PC-3 (cell line): ENCODE measurements around the gene TMEM129. TPM values are rescaled to one million over a fixed set of nuclear protein-coding genes. Genes with fewer than 3 reads are reported as not detected.

Source experiments
- ATAC-seq: fragments of 200-7000 bp; cut with Tn5 transposase; 2 replicates; pipeline ENCODE4 v1.9.1; 2020; ENCODE audit warnings: mild to moderate bottlenecking, moderate library complexity
- BruUV-seq: library from RNA; stranded (reverse); fragments of 400-500 nt; replicated peaks from 2 replicates; lab custom pipeline; 2021; lab: Mats Ljungman, UMichigan
- CTCF ChIA-PET: fragments of 300-600 bp; sonication (Branson Sonifier 250); formaldehyde crosslinking; loops from one replicate; lab custom pipeline; 2022; ENCODE audit warnings: antibody characterized with exemption; lab: Charles Lee
- POLR2A ChIA-PET: fragments of 300-600 bp; sonication (Branson Sonifier 250); formaldehyde crosslinking; loops from one replicate; lab custom pipeline; 2022; ENCODE audit warnings: antibody characterized with exemption; ENCODE audit not compliant: unreplicated experiment; lab: Charles Lee
- DNase-seq: peaks from one replicate; pipeline ENCODE4 v3.0.0-alpha.2; 2015
- H2AFZ ChIP-seq: fragments of 300-600 bp; sonication (generic); 2 replicates; pipeline ENCODE4 v1.6.0; 2016; ENCODE audit warnings: antibody characterized with exemption, low read length
- H3F3A ChIP-seq: fragments of 300-600 bp; sonication (generic); one replicate; pipeline ENCODE4 v1.6.0; 2017; ENCODE audit warnings: antibody characterized with exemption, low read length, control low read depth, mild to moderate bottlenecking; ENCODE audit not compliant: unreplicated experiment
- H3K27ac ChIP-seq: fragments of 300-600 bp; sonication (generic); 2 replicates; pipeline ENCODE4 v1.5.1; 2016; ENCODE audit warnings: mild to moderate bottlenecking, low read length
- H3K27me3 ChIP-seq: fragments of 300-600 bp; sonication (generic); 2 replicates; pipeline ENCODE4 v1.6.1; 2016; ENCODE audit warnings: low read length, mixed read lengths
- H3K36me3 ChIP-seq: fragments of 300-600 bp; sonication (generic); 2 replicates; pipeline ENCODE4 v1.6.1; 2016; ENCODE audit warnings: low read depth, mixed run types, low read length, mixed read lengths
- H3K4me1 ChIP-seq: fragments of 300-600 bp; sonication (generic); 2 replicates; pipeline ENCODE4 v1.5.1; 2016; ENCODE audit warnings: low read length; ENCODE audit not compliant: insufficient read depth
- H3K4me2 ChIP-seq: fragments of 300-600 bp; sonication (generic); 2 replicates; pipeline ENCODE4 v1.6.0; 2016; ENCODE audit warnings: low read length
- H3K4me3 ChIP-seq: fragments of 300-600 bp; sonication (generic); 2 replicates; pipeline ENCODE4 v1.5.1; 2016; ENCODE audit warnings: mild to moderate bottlenecking, low read length, mixed read lengths
- H3K79me2 ChIP-seq: fragments of 300-600 bp; sonication (generic); 2 replicates; pipeline ENCODE4 v1.6.1; 2017; ENCODE audit warnings: low read length, mixed read lengths
- H3K9ac ChIP-seq: fragments of 300-600 bp; sonication (generic); 2 replicates; pipeline ENCODE4 v1.6.0; 2016; ENCODE audit warnings: mild to moderate bottlenecking, low read length
- H3K9me2 ChIP-seq: fragments of 300-600 bp; sonication (generic); replicated peaks from 2 replicates; pipeline ENCODE4 v1.6.1; 2016; ENCODE audit warnings: mixed run types, low read length, mixed read lengths
- H3K9me3 ChIP-seq: fragments of 300-600 bp; sonication (generic); 2 replicates; pipeline ENCODE4 v1.6.1; 2016; ENCODE audit warnings: low read length, mixed read lengths
- H4K20me1 ChIP-seq: fragments of 300-600 bp; sonication (generic); 2 replicates; pipeline ENCODE4 v1.6.1; 2016; ENCODE audit warnings: low read length, mixed read lengths
- EZH2 ChIP-seq: fragments of 300-600 bp; sonication (generic); IDR thresholded peaks from one replicate; pipeline ENCODE4 v1.6.1; 2017; ENCODE audit warnings: antibody characterized with exemption, mild to moderate bottlenecking, low read length; ENCODE audit not compliant: unreplicated experiment
- EZH2phosphoT487 ChIP-seq: fragments of 300-600 bp; sonication (generic); IDR thresholded peaks from 2 replicates; pipeline ENCODE4 v1.6.1; 2018; ENCODE audit warnings: mild to moderate bottlenecking, antibody characterized with exemption, low read length, borderline replicate concordance
- intact Hi-C: fragments of 100-400 bp; cut with micrococcal nuclease; formaldehyde crosslinking; loops from 2 replicates; pipeline ENCODE4 v1.9.0; 2023
- total RNA-seq: library from RNA; depleted of rRNA; stranded (reverse); fragments of >200 nt; gene quantifications from 2 replicates; pipeline ENCODE4 v1.2.3, GENCODE V29; 2014; rRNA removed
- TF ChIP-seq, protein P1 (sequence below): fragments of 300-600 bp; sonication (generic); conservative IDR thresholded peaks from 2 replicates; pipeline ENCODE4 v1.5.1; 2017; ENCODE audit warnings: antibody characterized with exemption, low read depth, mild to moderate bottlenecking, low read length

The TMEM129 gene
- total RNA-seq, 1 experiment from 2014 or later: 28.6 TPM

DNA sequence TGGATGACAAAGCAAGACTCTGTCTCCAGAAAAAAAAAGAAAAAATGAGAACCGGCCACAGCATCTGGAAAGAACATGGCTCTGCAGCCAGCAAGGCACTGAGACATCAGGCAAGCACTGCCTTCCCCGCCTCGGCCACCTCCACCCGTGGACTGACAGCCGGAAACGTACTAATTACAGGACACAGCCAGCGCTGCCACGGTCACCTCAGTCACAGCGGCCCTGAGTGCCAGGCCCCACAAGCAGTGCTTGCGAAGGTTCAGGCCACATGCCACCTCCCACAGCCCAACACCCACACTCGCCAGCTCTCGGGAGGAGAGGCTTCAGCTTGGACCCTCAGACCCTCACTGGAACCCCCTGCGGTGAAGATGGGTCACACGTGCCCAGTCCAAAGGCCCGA, 53.9 kb downstream of the TMEM129 start:
- Histone ChIP-seq H3K9me3 (no peaks in the 10 kb centered on the region), H3K4me3 (no peak overlapping the region), H4K20me1 (no peaks in the 10 kb centered on the region), H3K9me2 (no peaks in the 10 kb centered on the region), H3K4me2 (no peak overlapping the region), H3K27me3 (no peaks in the 10 kb centered on the region), H3K79me2 (no peaks in the 10 kb centered on the region), H3F3A (no peaks in the 10 kb centered on the region), H2AFZ (no peak overlapping the region), H3K9ac (no peak overlapping the region), H3K4me1 (no peaks in the 10 kb centered on the region), H3K36me3 (no peaks in the 10 kb centered on the region), H3K27ac (no peak overlapping the region)
- DNase-seq: no peak
- POLR2A ChIA-PET: no interaction called here
- intact Hi-C loops: no loop called here
- no peak for ATAC-seq
- no TSS peak for BruUV-seq
- CTCF ChIA-PET: no interaction called here
- TF ChIP-seq, protein P1, sequence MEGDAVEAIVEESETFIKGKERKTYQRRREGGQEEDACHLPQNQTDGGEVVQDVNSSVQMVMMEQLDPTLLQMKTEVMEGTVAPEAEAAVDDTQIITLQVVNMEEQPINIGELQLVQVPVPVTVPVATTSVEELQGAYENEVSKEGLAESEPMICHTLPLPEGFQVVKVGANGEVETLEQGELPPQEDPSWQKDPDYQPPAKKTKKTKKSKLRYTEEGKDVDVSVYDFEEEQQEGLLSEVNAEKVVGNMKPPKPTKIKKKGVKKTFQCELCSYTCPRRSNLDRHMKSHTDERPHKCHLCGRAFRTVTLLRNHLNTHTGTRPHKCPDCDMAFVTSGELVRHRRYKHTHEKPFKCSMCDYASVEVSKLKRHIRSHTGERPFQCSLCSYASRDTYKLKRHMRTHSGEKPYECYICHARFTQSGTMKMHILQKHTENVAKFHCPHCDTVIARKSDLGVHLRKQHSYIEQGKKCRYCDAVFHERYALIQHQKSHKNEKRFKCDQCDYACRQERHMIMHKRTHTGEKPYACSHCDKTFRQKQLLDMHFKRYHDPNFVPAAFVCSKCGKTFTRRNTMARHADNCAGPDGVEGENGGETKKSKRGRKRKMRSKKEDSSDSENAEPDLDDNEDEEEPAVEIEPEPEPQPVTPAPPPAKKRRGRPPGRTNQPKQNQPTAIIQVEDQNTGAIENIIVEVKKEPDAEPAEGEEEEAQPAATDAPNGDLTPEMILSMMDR: no peak
- TF ChIP-seq EZH2: no peak
- no peak for TF ChIP-seq EZH2phosphoT487

DNA sequence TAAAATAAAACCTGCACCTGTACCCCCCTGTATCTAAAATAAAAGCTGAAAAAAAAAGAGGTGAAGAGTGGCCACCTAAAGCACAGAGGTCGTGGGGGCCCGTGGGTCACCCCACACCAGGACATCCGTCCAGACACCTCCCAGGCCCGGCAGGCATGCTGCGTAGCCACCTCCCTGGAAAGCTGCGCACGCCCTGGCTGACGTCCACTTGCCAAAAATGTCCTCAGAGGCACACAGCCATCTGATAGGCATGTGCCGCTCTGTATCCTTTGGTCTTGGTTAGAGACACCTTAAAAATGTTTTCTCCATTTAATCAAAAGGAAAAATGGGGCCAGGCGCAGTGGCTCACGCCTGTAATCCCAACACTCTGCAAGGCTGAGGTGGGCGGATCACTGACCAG, 54.7 kb downstream of the TMEM129 start:
- intact Hi-C loops: no loop called here
- Histone ChIP-seq H3K27me3 (no peaks in the 10 kb centered on the region), H3K4me3 (no peak overlapping the region), H3K9ac (no peak overlapping the region), H3K27ac (no peak overlapping the region), H3K79me2 (no peaks in the 10 kb centered on the region), H3K9me3 (no peaks in the 10 kb centered on the region), H3F3A (no peaks in the 10 kb centered on the region), H4K20me1 (no peaks in the 10 kb centered on the region), H3K4me2 (no peak overlapping the region), H2AFZ (no peak overlapping the region), H3K36me3 (no peaks in the 10 kb centered on the region), H3K9me2 (no peaks in the 10 kb centered on the region), H3K4me1 (no peaks in the 10 kb centered on the region)
- no peak for DNase-seq
- CTCF ChIA-PET: no interaction called here
- no TSS peak for BruUV-seq
- POLR2A ChIA-PET: no interaction called here
- TF ChIP-seq, protein P1: no peak
- no peak for TF ChIP-seq EZH2
- no peak for TF ChIP-seq EZH2phosphoT487
- no peak for ATAC-seq

Other genes with a start within 250 kb of the TMEM129 start
- 3.1 and 4.8 TPM in 2 replicates for gene FAM53A, start 37.0 kb downstream of the TMEM129 start, total RNA-seq
- 98.3 and 109 TPM in 2 replicates for gene SLBP, start 9.0 kb downstream of the TMEM129 start, total RNA-seq
- 32.0 and 74.5 TPM in 2 replicates for gene TACC3, start 198 bp upstream of the TMEM129 start, total RNA-seq
- 0.11 and 0.86 TPM in 2 replicates for gene FGFR3, start 72.0 kb upstream of the TMEM129 start, total RNA-seq
- gene LETM1, start 134.8 kb upstream of the TMEM129 start, total RNA-seq: 86.3 and 129 TPM in 2 replicates
- 69.0 and 87.1 TPM in 2 replicates for gene NSD2, start 150.1 kb upstream of the TMEM129 start, total RNA-seq